Loucy (cell line): ENCODE measurements around the gene PHACTR3.

Experiments used
- H2AFZ ChIP-seq: fragments of 200-600 bp; sonication (generic); 2 replicates; pipeline ENCODE4 v1.6.0; 2016; ENCODE audit warnings: antibody characterized with exemption, mild to moderate bottlenecking, low read length, moderate library complexity
- H3F3A ChIP-seq: fragments of 200-600 bp; 2 replicates; pipeline ENCODE4 v1.6.0; 2016; ENCODE audit warnings: antibody characterized with exemption, low read depth, mild to moderate bottlenecking
- H3K27me3 ChIP-seq: fragments of 200-600 bp; sonication (generic); 2 replicates; pipeline ENCODE4 v1.6.1; 2014; ENCODE audit warnings: low read length, mild to moderate bottlenecking; ENCODE audit not compliant: insufficient read depth, poor library complexity, severe bottlenecking
- H3K36me3 ChIP-seq: fragments of 200-600 bp; sonication (generic); 2 replicates; pipeline ENCODE4 v1.6.1; 2016; ENCODE audit warnings: low read length; ENCODE audit not compliant: insufficient read depth
- H3K4me1 ChIP-seq: fragments of 200-600 bp; sonication (generic); 2 replicates; pipeline ENCODE4 v1.5.1; 2014; ENCODE audit warnings: low read length, mild to moderate bottlenecking; ENCODE audit not compliant: insufficient read depth, poor library complexity, severe bottlenecking
- H3K4me2 ChIP-seq: fragments of 200-600 bp; sonication (generic); 2 replicates; pipeline ENCODE4 v1.6.0; 2014; ENCODE audit warnings: antibody characterized with exemption, low read length, low read depth, mild to moderate bottlenecking; ENCODE audit not compliant: poor library complexity, severe bottlenecking
- H3K4me3 ChIP-seq: fragments of 200-600 bp; sonication (generic); 2 replicates; pipeline ENCODE4 v1.5.1; 2014; ENCODE audit warnings: low read length, mild to moderate bottlenecking, mixed read lengths; ENCODE audit not compliant: poor library complexity, severe bottlenecking
- H3K79me2 ChIP-seq: fragments of 200-600 bp; sonication (generic); 2 replicates; pipeline ENCODE4 v1.6.1; 2014; ENCODE audit warnings: low read length; ENCODE audit not compliant: insufficient read depth
- H3K9ac ChIP-seq: fragments of 200-600 bp; sonication (generic); 2 replicates; pipeline ENCODE4 v1.6.0; 2014; ENCODE audit warnings: mild to moderate bottlenecking, low read depth, low read length, moderate library complexity; ENCODE audit not compliant: poor library complexity, severe bottlenecking
- H3K9me2 ChIP-seq: fragments of 200-600 bp; sonication (generic); replicated peaks from 2 replicates; pipeline ENCODE4 v1.6.1; 2016; ENCODE audit warnings: low read depth, low read length, mixed read lengths
- H3K9me3 ChIP-seq: fragments of 200-600 bp; sonication (generic); 2 replicates; pipeline ENCODE4 v1.6.1; 2014; ENCODE audit warnings: mild to moderate bottlenecking, antibody characterized with exemption, low read length, low read depth; ENCODE audit not compliant: insufficient read depth
- H4K20me1 ChIP-seq: fragments of 200-600 bp; sonication (generic); 2 replicates; pipeline ENCODE4 v1.6.0; 2014; ENCODE audit warnings: antibody characterized with exemption, low read length, mild to moderate bottlenecking; ENCODE audit not compliant: insufficient read depth, poor library complexity, severe bottlenecking
- EZH2phosphoT487 ChIP-seq: fragments of 200-600 bp; IDR thresholded peaks from 2 replicates; pipeline ENCODE4 v1.6.1; 2018; ENCODE audit warnings: antibody characterized with exemption, mild to moderate bottlenecking, moderate library complexity, borderline replicate concordance
- TF ChIP-seq, protein P1 (sequence below): fragments of 200-600 bp; sonication (generic); conservative IDR thresholded peaks from 2 replicates; pipeline ENCODE4 v1.5.1; 2014; ENCODE audit warnings: mild to moderate bottlenecking, antibody characterized with exemption, low read length

PHACTR3 gene

GRCh38 chr20:59835448-59836395, 231.4 kb downstream of the PHACTR3 start:
- Histone ChIP-seq H3K9me3 (no peaks in the 10 kb centered on the region), H3K4me1 (peaks cover 11% of the 10 kb centered on the region), H3K79me2 (no peaks in the 10 kb centered on the region), H3K9me2 (no peaks in the 10 kb centered on the region), H3K9ac (no peak overlapping the region), H4K20me1 (peaks cover 4% of the 10 kb centered on the region), H2AFZ (no peak overlapping the region), H3F3A (no peaks in the 10 kb centered on the region), H3K36me3 (peaks cover 12% of the 10 kb centered on the region; the same call in 1 of the 2 replicates), H3K4me2 (no peak overlapping the region), H3K4me3 (no peak overlapping the region), H3K27me3 (no peaks in the 10 kb centered on the region)
- no peak for TF ChIP-seq EZH2phosphoT487
- TF ChIP-seq, protein P1, sequence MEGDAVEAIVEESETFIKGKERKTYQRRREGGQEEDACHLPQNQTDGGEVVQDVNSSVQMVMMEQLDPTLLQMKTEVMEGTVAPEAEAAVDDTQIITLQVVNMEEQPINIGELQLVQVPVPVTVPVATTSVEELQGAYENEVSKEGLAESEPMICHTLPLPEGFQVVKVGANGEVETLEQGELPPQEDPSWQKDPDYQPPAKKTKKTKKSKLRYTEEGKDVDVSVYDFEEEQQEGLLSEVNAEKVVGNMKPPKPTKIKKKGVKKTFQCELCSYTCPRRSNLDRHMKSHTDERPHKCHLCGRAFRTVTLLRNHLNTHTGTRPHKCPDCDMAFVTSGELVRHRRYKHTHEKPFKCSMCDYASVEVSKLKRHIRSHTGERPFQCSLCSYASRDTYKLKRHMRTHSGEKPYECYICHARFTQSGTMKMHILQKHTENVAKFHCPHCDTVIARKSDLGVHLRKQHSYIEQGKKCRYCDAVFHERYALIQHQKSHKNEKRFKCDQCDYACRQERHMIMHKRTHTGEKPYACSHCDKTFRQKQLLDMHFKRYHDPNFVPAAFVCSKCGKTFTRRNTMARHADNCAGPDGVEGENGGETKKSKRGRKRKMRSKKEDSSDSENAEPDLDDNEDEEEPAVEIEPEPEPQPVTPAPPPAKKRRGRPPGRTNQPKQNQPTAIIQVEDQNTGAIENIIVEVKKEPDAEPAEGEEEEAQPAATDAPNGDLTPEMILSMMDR = no peak

- TF ChIP-seq EZH2phosphoT487 = no peak
- TF ChIP-seq, protein P1 = no peak
- no peak overlapping the region for H3K4me3 ChIP-seq
- H3K9me3 ChIP-seq = no peaks in the 10 kb centered on the region
- peaks cover 11% of the 10 kb centered on the region for H3K4me1 ChIP-seq
- H2AFZ ChIP-seq = no peak overlapping the region
- peaks cover 20% of the 10 kb centered on the region; the same call in 1 of the 2 replicates for H3K36me3 ChIP-seq
- H3K4me2 ChIP-seq = no peak overlapping the region
- H3K9me2 ChIP-seq = no peaks in the 10 kb centered on the region
- H3K79me2 ChIP-seq = no peaks in the 10 kb centered on the region
- H4K20me1 ChIP-seq = peaks cover 2% of the 10 kb centered on the region
- no peaks in the 10 kb centered on the region for H3F3A ChIP-seq
- no peaks in the 10 kb centered on the region for H3K27me3 ChIP-seq
- no peak overlapping the region for H3K9ac ChIP-seq
Observed at GRCh38 chr20:59836767-59837166, 232.4 kb downstream of the PHACTR3 start.

DNA sequence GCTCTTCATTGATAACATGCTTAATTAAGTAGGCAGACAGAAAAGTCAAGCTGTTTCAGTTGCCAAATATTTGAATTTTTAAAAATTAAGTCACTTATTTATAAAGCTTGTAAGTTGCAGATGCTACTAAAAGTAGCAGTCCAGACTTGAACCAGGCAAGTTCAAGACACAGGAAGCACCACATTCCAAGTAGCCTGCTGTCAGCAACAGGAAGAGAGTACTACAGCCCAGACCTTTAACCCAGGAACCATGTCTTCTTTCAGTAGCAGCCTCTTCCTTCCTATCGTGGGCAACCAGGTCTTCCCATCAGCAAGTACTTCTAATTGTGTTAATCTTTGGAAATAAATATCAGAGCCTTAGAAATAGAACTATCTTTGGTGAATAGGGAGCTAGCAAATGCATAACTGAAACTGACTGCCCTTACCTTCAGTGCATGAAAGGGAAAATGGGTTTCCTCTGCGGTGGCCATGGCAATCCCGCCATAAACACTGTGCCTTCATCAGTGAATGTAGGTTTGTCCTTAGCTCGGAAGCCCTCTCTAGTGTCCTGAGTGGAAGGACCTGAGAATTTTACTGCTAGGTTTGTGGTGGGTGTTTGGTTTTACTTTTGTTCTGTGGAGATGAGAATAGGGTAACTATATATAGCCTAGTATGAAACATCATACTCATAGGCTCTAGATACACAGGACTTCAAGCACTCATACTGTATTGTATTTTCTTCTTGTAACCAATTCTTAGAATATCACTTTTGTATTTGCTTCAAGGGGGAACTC, 233.5 kb downstream of the PHACTR3 start:
- H3K9ac ChIP-seq = no peak overlapping the region
- no peak overlapping the region for H2AFZ ChIP-seq
- H4K20me1 ChIP-seq = no peaks in the 10 kb centered on the region
- no peaks in the 10 kb centered on the region for H3F3A ChIP-seq
- peaks cover 20% of the 10 kb centered on the region; the same call in 1 of the 2 replicates for H3K36me3 ChIP-seq
- peak overlapping the region; percentile 13 for H3K4me2 ChIP-seq
- TF ChIP-seq, protein P1 = no peak
- no peak for TF ChIP-seq EZH2phosphoT487
- H3K9me3 ChIP-seq = no peaks in the 10 kb centered on the region
- peaks cover 11% of the 10 kb centered on the region for H3K4me1 ChIP-seq
- H3K27me3 ChIP-seq = no peaks in the 10 kb centered on the region
- no peak overlapping the region for H3K4me3 ChIP-seq
- H3K9me2 ChIP-seq = no peaks in the 10 kb centered on the region
- no peaks in the 10 kb centered on the region for H3K79me2 ChIP-seq
